ENCODE data around the gene ZFP36L1.

Gene ZFP36L1

DNA sequence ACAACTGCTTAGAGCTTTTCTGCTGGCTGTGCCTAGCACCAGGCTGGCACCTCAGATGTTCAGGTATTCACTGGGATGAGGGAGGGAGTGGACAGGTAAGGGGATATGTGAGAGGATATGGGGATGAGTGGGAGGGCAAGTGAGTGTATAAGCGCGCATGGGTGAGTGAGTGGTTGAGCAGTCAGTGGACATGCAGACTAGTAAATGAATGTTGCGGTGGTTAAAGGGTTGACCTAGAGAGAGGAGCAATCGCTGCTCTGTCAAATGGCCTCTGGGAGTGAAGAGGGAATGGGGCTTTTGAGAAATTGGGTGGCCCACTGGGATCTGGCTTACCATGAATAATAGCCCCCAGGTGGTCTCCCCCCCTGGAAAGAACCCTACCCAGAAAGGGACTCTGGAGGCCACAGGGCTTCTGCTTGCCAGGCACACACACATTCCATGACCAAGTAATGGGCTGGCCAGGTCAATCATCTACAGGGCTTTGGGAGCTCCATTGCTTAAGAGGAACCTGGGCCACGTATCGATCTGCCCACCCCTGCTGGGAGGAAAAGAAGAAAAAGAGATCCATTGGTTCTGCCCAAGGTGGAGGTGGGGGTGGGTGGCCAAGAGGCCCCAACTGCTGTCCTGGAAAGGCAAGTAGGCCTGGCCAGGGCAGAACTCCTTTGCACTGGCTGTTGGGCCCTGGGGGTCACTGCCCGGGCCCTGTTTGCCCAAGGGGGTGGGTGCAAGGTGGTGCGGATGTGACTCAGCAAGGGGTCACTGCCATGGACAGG is 30.8 kb upstream of the ZFP36L1 start:
- Histone ChIP-seq H3K9ac (ENCODE audit: low read length) (no peak overlapping the region), H3K4me1 (ENCODE audit: control insufficient read depth, insufficient read depth, low read length) (no peaks in the 10 kb centered on the region), H3K4me3 (ENCODE audit: low read length) (no peak overlapping the region), H3K27me3 (replicated peaks; ENCODE audit: control insufficient read depth, insufficient read depth, low read length) (no peaks in the 10 kb centered on the region), H3K9me3 (ENCODE audit: control insufficient read depth, low read length) (no peaks in the 10 kb centered on the region), H3K36me3 (ENCODE audit: control insufficient read depth, insufficient read depth, low read length, severe bottlenecking) (no peaks in the 10 kb centered on the region)
- DNase-seq (ENCODE audit: low read depth): no peak

- Histone ChIP-seq H3K27me3 (replicated peaks; ENCODE audit: control insufficient read depth, insufficient read depth, low read length) (no peaks in the 10 kb centered on the region), H3K9me3 (ENCODE audit: control insufficient read depth, low read length) (no peaks in the 10 kb centered on the region), H3K4me3 (ENCODE audit: low read length) (no peak overlapping the region), H3K4me1 (ENCODE audit: control insufficient read depth, insufficient read depth, low read length) (no peaks in the 10 kb centered on the region), H3K36me3 (ENCODE audit: control insufficient read depth, insufficient read depth, low read length, severe bottlenecking) (no peaks in the 10 kb centered on the region), H3K9ac (ENCODE audit: low read length) (no peak overlapping the region)
- DNase-seq (ENCODE audit: low read depth): no peak
Observed at GRCh38 chr14:68822926-68823325, 30.1 kb upstream of the ZFP36L1 start.

- no peak for DNase-seq (ENCODE audit: low read depth)
- peaks cover 4% of the 10 kb centered on the region for H3K4me1 ChIP-seq (ENCODE audit: control insufficient read depth, insufficient read depth, low read length)
- no peaks in the 10 kb centered on the region for H3K27me3 ChIP-seq (replicated peaks; ENCODE audit: control insufficient read depth, insufficient read depth, low read length)
- H3K4me3 ChIP-seq (ENCODE audit: low read length): no peak overlapping the region
- H3K9ac ChIP-seq (ENCODE audit: low read length): no peak overlapping the region
- no peaks in the 10 kb centered on the region for H3K36me3 ChIP-seq (ENCODE audit: control insufficient read depth, insufficient read depth, low read length, severe bottlenecking)
- H3K9me3 ChIP-seq (ENCODE audit: control insufficient read depth, low read length): no peaks in the 10 kb centered on the region
Observed at GRCh38 chr14:68822132-68822651, 29.3 kb upstream of the ZFP36L1 start.

DNA sequence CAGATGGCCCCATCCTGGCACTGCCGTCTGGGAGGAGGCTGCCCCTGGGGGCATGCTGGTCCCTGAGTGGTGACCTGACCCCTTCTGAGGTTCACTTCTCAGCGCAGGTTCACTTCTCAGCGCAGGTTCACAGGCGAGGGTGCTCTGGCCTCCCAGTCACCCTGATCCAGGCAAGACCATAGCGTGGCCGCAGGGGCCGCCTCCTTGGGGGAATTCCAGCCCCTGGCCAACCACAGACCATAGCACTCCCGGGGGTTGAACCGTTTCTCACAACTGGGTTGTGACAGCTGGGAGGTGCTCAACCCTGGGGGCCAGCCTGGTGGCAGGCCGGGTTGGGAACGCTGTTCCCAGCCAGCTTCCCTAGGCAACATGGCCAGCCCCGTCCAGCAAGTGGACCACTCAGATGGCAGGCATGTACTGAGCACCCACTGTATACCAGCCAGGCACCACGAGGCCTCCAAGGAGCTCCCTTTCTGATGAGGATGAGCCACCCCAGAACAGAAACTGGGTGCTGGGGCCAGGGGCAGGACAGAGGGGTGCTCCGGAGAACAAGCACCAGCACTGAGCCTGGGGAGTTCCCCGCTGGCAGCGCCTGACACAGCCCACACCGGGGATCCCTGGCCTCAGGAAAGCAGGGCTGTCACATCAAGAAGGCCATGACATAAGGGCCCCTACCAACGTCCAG is 28.3 kb upstream of the ZFP36L1 start:
- Histone ChIP-seq H3K9ac (ENCODE audit: low read length) (no peak overlapping the region), H3K4me3 (ENCODE audit: low read length) (no peak overlapping the region), H3K36me3 (ENCODE audit: control insufficient read depth, insufficient read depth, low read length, severe bottlenecking) (no peaks in the 10 kb centered on the region), H3K4me1 (ENCODE audit: control insufficient read depth, insufficient read depth, low read length) (peaks cover 11% of the 10 kb centered on the region), H3K27me3 (replicated peaks; ENCODE audit: control insufficient read depth, insufficient read depth, low read length) (no peaks in the 10 kb centered on the region), H3K9me3 (ENCODE audit: control insufficient read depth, low read length) (no peaks in the 10 kb centered on the region)
- DNase-seq (ENCODE audit: low read depth): no peak

DNA sequence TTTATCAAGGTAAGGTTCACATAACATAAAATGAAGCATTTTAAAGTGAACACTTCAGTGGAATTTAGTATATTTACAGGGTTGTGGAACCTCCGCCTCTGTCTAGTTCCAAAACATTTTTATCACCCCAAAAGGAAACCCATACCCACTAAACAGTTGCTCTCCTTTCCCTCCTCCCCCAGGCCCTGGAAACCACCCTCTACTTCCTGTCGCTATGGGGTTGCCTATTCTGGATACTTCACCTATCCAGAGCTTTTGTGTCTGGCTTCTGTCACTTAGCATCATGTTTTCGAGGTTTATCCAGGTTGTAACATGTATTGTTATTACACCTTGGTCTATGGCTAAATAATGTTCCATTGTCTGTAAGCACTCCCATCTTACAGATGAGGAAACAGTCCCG is 27.7 kb upstream of the ZFP36L1 start:
- peaks cover 17% of the 10 kb centered on the region for H3K4me1 ChIP-seq (ENCODE audit: control insufficient read depth, insufficient read depth, low read length)
- H3K27me3 ChIP-seq (replicated peaks; ENCODE audit: control insufficient read depth, insufficient read depth, low read length): no peaks in the 10 kb centered on the region
- H3K9me3 ChIP-seq (ENCODE audit: control insufficient read depth, low read length): no peaks in the 10 kb centered on the region
- DNase-seq (ENCODE audit: low read depth): no peak
- H3K36me3 ChIP-seq (ENCODE audit: control insufficient read depth, insufficient read depth, low read length, severe bottlenecking): no peaks in the 10 kb centered on the region
- H3K9ac ChIP-seq (ENCODE audit: low read length): no peak overlapping the region
- no peak overlapping the region for H3K4me3 ChIP-seq (ENCODE audit: low read length)

DNA sequence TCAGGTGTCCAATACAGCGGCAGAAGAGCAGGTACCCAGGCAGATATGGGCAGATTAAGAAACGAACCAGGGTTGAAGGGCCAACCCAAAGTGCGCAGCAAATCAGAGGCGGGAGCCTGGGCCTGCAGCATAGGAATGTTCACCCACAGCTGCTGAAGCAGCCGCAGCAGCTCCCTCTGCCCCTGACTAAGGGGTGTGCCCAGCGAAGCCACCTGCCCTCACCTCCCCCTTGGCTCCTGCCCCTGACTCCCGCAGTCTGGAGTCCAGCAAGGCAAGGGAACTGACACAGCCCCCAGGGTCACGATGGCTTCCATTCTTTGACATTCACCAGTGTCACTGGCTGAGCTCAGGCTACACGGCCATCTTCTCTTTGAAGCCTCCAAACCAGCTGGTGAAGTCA is 27.3 kb upstream of the ZFP36L1 start:
- no peak for DNase-seq (ENCODE audit: low read depth)
- Histone ChIP-seq H3K9me3 (ENCODE audit: control insufficient read depth, low read length) (no peaks in the 10 kb centered on the region), H3K9ac (ENCODE audit: low read length) (no peak overlapping the region), H3K4me3 (ENCODE audit: low read length) (no peak overlapping the region), H3K27me3 (replicated peaks; ENCODE audit: control insufficient read depth, insufficient read depth, low read length) (no peaks in the 10 kb centered on the region), H3K36me3 (ENCODE audit: control insufficient read depth, insufficient read depth, low read length, severe bottlenecking) (no peaks in the 10 kb centered on the region), H3K4me1 (ENCODE audit: control insufficient read depth, insufficient read depth, low read length) (peaks cover 21% of the 10 kb centered on the region)

- DNase-seq (ENCODE audit: low read depth): peak; percentile 19
- Histone ChIP-seq H3K9ac (ENCODE audit: low read length) (no peak overlapping the region), H3K36me3 (ENCODE audit: control insufficient read depth, insufficient read depth, low read length, severe bottlenecking) (no peaks in the 10 kb centered on the region), H3K4me1 (ENCODE audit: control insufficient read depth, insufficient read depth, low read length) (peaks cover 30% of the 10 kb centered on the region), H3K9me3 (ENCODE audit: control insufficient read depth, low read length) (no peaks in the 10 kb centered on the region), H3K4me3 (ENCODE audit: low read length) (no peak overlapping the region), H3K27me3 (replicated peaks; ENCODE audit: control insufficient read depth, insufficient read depth, low read length) (no peaks in the 10 kb centered on the region)
Observed at GRCh38 chr14:68819260-68819691, 26.4 kb upstream of the ZFP36L1 start.

DNA sequence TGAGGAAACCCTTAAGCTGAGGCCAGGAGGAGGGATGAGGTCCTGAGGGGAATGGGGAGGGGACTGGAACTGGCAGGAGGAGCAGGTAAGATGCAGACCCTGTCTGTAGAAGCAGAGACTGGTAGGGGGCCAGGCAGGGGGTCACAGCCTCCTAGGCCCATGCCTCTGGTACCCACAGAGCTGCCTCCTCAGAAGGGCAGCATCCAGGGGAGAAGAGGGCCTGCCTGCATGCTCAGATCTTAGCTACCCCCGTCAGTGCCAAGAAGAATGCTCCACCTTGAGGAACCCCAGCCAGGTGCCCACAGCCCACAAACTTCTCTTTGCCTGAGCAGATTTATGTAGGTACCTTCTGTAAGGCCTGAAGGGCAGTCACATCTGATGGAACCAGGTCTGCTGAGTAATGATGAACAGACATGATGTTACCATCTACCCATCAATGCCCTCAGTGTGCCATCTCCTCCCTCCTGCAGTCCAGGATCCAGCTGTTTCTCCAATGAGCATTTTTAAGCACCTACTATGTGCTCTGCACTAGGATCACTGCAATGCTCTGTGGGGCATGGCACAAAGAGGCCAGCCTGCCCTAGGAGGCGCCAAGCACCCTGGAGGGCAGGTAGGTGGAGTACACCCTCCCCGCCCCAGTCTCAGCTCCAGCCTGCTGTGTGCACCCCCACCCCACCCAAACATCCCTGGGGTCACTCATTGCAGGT is 24.8 kb upstream of the ZFP36L1 start:
- DNase-seq (ENCODE audit: low read depth): no peak
- peaks cover 37% of the 10 kb centered on the region for H3K4me1 ChIP-seq (ENCODE audit: control insufficient read depth, insufficient read depth, low read length)
- no peaks in the 10 kb centered on the region for H3K9me3 ChIP-seq (ENCODE audit: control insufficient read depth, low read length)
- no peaks in the 10 kb centered on the region for H3K27me3 ChIP-seq (replicated peaks; ENCODE audit: control insufficient read depth, insufficient read depth, low read length)
- peak overlapping the region; percentile 67 for H3K4me3 ChIP-seq (ENCODE audit: low read length)
- H3K9ac ChIP-seq (ENCODE audit: low read length): peak overlapping the region; percentile 91
- no peaks in the 10 kb centered on the region for H3K36me3 ChIP-seq (ENCODE audit: control insufficient read depth, insufficient read depth, low read length, severe bottlenecking)

- H3K9me3 ChIP-seq (ENCODE audit: control insufficient read depth, low read length): no peaks in the 10 kb centered on the region
- H3K36me3 ChIP-seq (ENCODE audit: control insufficient read depth, insufficient read depth, low read length, severe bottlenecking): no peaks in the 10 kb centered on the region
- peak overlapping the region; percentile 67 for H3K4me3 ChIP-seq (ENCODE audit: low read length)
- H3K4me1 ChIP-seq (ENCODE audit: control insufficient read depth, insufficient read depth, low read length): peaks cover 37% of the 10 kb centered on the region
- H3K27me3 ChIP-seq (replicated peaks; ENCODE audit: control insufficient read depth, insufficient read depth, low read length): no peaks in the 10 kb centered on the region
- H3K9ac ChIP-seq (ENCODE audit: low read length): peak overlapping the region; percentile 91
- no peak for DNase-seq (ENCODE audit: low read depth)
Observed at GRCh38 chr14:68816943-68817430, 24.1 kb upstream of the ZFP36L1 start.

GRCh38 chr14:68816183-68816942 is 23.5 kb upstream of the ZFP36L1 start:
- peaks cover 37% of the 10 kb centered on the region for H3K4me1 ChIP-seq (ENCODE audit: control insufficient read depth, insufficient read depth, low read length)
- no peaks in the 10 kb centered on the region for H3K36me3 ChIP-seq (ENCODE audit: control insufficient read depth, insufficient read depth, low read length, severe bottlenecking)
- peak overlapping the region; percentile 91 for H3K9ac ChIP-seq (ENCODE audit: low read length)
- peak; percentile 96 for DNase-seq (ENCODE audit: low read depth)
- H3K4me3 ChIP-seq (ENCODE audit: low read length): peak overlapping the region; percentile 67
- H3K9me3 ChIP-seq (ENCODE audit: control insufficient read depth, low read length): no peaks in the 10 kb centered on the region
- H3K27me3 ChIP-seq (replicated peaks; ENCODE audit: control insufficient read depth, insufficient read depth, low read length): no peaks in the 10 kb centered on the region
